ENCODE measurements around the gene OTUD7B.

- TF ChIP-seq CTCF (IDR thresholded peaks at IDR 0.05) = no peak
- no peak for TF ChIP-seq POLR2A (IDR thresholded peaks at IDR 0.05)
These were observed 39.4 kb upstream of the OTUD7B start for GRCh38 chr1:150049926-150050325.
